HG02798 (cell line): ENCODE data around the gene CDK5RAP2.

Experiments used
- ATAC-seq: cut with Tn5 transposase; IDR thresholded peaks from one replicate; pipeline ENCODE4 v1.9.1; 2021; ENCODE audit warnings: mild to moderate bottlenecking; ENCODE audit not compliant: unreplicated experiment, poor library complexity

The CDK5RAP2 gene

DNA sequence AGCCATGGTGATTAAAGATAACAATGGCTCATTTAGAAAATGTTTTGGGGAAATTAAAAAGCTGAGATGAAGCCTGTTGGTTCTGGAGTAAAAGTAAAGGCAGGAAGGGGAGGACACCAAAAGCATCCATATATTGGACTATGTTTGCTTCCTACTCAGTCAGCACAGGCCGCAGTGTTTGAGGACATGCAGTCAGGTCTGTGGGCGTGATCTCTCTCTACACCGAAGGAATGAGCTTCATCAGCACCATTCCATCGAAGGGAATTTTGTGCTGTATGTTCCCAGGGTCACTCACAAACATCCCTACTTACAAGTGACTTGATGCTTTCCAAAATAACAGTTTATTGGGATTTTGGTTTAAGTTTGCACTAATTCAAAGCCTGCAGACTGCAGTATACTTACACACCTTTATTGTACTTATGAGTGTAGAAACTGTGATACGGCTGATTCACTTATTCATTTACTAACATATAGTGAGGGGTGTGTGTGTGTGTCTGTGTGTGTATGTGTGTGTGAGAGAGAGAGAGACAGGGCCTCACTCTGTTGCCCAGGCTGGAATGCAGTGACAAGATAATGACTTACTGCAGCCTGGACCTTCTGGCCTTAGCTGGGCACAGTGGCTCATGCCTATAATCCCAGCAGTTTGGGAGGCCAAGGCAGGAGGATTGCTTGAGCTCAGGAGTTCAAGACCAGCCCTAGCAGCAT lies 13.4 kb upstream of the CDK5RAP2 start:
- ATAC-seq, result no peak

DNA sequence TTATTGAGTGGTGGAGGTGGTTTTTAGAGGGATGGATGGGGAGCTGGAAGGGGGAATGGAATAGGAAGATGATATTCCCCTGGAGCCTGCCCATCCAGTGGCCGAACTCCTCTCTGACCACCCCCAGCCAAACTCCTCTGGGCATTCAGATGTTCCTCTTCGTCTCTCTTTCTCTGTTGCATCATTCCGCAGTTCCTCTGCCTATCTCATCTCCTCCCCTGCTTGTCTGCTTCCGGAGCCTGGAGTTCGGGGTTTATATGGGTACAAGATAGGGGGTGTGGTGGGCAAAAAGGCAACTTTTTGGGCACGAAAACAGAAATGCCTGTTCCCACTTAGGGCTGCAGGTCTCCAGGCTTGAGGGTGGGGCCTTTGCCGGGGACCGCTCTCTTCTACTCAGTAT lies 12.2 kb upstream of the CDK5RAP2 start:
- no peak for ATAC-seq

DNA sequence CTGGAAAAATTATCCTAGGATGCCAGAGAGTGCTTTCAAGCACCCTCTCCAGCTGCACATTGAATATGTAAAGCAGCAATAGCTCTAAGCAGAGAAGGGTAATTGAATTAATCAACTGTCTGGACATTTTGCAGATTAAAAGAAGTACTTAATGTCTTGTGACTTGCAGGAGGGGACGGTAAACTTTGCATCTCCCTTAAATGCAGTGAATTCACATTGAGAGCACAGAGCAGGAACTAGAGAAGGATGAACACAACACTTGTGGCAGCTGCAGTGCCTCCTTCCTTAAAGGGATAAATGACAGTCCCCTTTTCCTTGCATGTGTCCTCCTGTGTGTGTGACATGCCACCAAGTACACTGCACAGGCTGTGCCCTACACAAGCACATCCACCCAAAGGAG lies 7.4 kb upstream of the CDK5RAP2 start:
- ATAC-seq, result no peak

DNA sequence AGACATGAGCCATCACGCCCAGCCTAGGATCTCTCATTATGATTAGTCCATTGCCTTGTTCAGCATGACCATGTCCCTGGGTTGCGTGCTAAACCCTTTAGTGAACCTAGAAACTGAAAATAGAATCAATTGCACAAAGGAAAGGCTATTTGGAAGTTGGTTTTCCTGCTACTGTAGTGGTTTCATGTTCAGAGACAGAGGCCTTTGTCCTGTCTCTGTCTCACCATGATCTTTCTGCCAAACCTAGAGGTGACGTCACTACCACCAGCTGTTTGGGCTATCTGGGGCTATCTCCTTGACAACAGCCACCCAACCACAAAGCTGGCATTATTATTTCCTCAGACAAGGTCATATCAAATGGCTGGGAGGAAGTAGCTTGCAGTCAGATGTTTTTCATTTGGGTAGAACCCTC lies 4.0 kb upstream of the CDK5RAP2 start:
- peak; percentile 54 for ATAC-seq

DNA sequence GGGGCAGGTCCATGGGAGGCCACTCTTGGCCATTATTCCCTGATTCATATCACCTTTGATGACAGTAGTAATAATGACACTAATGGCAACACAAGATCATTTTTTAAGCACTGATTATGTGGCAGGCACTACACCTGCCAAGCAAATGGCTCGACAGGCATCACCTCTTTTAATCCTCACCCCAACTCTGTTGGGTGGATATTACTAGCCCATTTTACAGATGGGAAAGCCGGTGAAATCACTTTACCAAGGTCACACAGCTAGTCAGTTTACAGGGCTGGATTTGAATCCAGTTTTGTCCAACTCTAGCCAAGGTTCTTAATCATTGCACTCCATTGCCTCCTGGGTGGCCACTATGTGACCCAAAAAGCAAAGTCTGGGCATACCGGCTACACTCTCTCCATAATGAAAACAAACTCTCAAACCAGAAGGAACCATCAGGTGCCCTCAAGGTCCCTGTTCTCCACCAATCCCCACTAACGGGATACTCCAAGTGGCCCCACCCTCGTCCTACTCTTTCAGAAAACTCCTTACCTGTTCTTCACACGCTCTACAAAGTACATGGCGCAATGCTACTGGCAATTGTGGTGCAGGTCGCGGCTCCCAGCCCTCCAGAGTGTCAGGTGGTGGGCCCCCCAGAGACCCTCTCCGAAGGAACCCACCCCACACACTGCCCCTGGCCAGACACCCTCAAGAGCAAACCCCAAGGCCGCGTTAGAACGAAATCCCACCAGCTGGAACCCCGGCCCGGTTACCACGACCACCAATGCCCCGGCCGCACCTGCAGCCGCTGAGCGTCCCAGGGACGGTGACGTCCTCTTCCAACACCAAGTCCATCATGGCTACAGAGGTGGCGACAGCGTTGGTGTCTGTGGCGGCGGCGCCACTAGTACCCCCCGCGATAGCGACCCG lies 572 bp downstream of the CDK5RAP2 start:
- ATAC-seq, result peak; percentile 0

DNA sequence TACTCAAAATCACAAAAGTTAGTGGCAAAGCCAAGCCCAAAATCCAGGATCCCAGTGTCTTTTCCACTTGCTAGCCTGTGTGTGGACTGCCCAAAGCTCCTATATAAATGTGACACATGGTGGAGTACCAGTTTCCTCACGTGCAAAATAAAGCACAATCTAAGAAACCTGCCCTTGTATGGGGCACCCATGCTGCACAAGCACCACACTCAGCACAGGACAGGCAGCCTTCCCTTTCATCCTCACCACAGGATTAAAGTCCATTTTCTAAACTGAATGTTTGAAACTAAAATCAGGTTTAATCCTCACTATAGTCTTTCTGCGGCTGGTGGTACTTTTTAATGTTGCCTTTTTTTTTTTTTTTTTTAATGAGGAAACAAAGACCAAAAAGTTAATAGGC lies 5.5 kb downstream of the CDK5RAP2 start:
- no peak for ATAC-seq

DNA sequence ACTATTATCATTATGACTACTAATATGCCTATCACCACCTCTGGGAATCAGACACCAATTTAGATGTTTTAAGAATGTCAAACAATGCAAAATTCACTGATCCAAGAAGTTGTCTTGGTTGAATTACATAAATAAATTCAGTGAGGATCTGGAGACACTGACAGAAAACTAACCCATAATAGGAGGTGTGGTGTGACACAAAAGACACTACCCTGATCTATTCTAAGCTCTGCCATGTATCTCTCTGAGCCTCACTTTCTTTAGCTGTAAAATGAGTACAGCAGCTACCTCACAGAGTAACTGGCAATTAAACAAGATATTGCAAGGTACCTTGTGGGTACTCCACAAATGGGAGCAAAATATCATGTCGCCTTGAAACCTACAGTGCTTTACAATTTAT lies 7.5 kb downstream of the CDK5RAP2 start:
- ATAC-seq, result no peak

DNA sequence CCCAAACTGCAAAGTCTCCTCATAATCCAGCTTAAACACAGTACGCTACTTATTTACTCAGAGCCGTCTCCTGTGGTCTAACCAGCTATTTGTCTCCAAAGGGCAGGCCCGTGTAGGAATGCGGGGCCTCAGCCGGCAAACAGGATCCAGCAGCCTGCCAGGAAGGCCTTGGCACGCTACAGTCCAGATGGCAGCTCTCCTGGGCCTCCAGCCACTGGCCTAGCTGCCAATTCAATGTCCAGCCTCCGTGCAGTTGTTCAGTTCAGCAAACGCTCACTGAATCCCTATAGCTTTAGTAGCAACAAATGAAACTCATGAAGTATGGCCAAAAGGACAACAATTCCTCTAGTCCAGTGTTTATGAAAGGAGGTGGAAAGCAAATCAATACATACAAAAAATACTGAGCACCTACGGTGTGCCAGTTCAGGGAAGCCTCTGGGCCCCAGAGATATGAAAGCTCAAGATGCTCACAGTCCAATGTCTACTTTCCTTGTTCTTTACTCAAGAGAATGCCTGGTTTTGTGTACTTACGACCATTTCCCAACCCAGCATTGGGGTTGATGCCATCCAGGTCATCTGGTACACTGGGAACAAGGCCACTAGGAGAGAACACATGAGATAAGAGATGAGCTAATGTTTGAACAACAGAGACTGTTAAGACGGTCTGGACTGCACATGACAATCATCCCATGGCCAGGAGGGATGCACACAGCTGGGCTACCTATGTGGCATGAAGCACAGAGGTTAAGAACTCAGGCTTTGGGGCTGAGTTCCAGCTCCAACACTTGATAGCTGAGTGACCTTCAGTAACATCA lies 8.3 kb downstream of the CDK5RAP2 start:
- no peak for ATAC-seq

DNA sequence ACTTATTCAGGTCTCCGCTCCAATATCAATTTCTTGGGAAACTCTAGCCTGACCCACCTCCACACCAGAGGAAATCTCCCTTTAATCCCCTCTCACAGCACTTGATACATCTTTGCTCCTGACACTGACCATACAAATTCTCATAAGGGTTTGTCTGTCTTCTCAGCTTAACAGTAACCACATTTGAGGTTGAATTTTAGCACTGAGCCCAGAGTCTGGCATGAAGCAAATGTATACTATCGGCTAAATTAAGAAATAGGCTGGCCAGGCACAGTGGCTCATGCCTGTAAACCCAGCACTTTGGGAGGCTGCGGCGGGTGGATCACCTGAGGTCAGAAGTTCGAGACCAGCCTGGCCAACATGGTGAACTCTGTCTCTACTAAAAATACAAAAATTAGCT lies 9.7 kb downstream of the CDK5RAP2 start:
- no peak for ATAC-seq

DNA sequence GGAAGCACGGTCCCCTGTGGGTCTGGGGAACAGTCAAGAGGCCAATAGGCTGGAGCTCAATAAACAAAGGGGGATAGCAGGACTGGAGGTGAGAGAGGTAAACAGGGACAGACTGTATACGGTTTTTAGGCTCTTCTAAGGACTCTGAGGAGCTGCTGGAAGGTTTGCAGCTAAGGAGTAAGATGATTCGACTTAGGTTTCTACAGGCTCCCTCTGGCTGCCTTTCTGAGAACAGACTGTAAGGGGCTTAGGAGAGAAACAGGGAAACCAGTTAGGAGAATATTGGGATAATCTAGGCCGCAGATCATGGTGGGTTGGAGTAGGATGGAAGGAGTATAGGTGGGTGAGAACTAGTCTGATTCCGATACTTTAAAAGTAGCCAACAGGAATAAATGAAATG lies 10.4 kb downstream of the CDK5RAP2 start:
- ATAC-seq, result no peak

DNA sequence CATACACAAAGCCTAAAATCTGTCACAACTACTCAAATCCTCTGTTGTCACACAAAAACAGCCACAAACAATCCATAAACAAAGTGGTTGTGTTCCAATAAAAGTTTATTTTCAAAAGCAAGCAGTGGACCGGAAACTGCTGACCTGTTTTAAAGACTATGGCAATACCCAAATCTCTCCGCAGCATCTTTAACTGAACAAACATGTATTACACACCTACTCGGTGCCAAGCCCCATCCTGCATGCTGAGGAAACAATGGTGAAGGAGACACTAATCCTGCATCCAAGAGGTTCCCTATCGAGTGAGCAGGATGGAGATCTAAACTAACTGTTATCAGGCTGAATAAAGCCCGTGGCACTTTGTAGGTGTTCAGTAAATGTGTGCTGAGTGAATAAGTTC lies 11.2 kb downstream of the CDK5RAP2 start:
- ATAC-seq, result no peak

DNA sequence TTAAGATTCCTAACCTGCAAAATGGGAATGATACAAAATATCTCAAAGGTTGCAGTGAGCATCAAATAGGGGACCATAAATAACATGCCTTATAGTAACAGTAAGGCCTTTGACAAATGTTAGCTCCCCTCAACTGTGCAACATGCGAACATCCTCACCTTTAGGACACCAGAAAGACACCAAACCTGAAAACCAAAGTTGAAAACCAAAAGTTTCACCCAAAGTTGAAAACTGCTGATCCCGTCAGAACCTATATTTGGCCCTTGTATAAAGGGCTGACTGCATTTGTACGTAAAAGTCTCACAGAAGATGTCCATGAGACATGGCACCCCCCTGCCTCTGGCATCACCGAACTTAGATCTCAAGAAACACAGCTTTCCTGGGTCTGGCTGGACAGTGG lies 12.1 kb downstream of the CDK5RAP2 start:
- ATAC-seq, result no peak

DNA sequence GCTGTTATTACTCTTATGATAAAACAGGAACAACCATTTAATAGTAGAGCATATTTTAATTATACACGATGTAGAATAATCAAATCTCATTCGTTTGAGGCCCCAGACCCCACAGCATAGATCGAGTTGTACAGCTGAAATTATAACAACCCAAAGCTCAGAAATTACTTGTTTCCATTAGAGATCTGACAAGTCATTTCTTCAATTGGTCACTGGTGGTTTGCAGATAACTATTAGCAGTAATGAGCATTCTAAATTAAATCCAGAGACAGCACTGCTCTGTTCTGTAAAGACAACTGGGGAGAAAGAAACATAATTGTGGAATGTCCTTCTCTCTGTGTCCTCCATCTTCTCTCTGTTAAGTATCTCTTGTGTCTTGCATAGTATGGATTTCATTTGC lies 12.9 kb downstream of the CDK5RAP2 start:
- ATAC-seq, result no peak

DNA sequence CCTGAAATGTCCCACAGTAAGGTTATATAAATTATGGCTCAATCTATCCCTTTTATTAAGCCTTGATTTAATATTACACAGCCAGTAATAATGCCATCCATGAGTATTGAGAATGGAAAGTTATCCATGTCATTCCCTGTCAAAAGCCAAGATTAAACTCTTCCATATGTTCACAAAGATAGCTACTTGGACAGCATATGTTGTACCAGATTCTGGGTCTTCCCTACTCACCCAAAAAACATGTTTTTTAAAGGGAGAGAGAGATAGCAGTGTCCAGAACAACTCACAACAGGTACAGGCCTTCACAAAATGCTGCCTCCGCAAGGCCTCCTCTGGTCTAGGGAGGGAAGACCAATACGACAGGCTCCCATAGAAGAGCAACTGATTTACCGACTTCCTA lies 15.4 kb downstream of the CDK5RAP2 start:
- ATAC-seq, result no peak

DNA sequence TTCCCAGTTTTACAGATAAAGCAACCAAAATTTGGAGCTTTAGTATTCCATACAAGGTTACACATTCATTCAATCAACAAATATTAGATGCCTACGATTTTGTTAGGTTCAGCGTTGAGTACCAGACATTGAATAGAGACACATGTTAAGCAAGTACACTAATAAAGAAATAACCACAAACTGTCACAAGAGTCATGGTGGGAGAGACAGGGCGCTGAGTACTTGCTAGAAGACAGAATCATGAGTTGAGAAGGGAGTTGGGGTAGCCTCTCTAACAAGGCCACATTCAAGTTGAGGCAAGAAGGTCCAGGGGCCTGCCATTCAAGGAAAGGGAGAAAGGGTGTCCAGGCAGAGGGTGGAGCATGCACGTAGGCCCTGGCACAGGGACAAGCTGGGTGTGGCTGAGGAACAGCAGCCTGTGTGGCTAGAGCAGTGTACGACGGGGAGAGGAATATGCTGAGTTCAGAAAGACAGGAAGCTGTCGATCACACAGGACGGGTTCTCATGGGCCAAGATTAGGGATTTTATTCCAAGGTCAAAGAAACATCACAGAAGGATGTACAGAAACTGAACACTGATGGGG lies 17.0 kb downstream of the CDK5RAP2 start:
- ATAC-seq, result no peak

DNA sequence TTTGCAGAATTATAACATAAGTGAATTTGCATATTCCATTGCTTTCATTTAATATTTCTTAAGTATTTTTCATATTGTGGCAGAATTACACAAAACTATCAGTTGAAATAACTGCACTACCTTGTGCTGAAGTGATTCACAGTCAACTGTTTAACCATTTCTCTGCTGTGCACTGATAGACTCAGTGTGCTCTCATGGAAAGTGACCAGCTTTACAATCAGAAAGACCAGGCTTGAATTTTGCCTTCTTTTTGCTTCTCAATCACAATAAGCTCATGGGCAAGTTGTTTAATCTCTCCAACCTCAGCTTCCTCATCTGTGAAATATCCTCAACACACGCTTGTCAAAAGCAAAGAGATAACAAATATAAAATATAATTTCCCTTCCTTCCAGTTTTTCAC lies 18.3 kb downstream of the CDK5RAP2 start:
- no peak for ATAC-seq

DNA sequence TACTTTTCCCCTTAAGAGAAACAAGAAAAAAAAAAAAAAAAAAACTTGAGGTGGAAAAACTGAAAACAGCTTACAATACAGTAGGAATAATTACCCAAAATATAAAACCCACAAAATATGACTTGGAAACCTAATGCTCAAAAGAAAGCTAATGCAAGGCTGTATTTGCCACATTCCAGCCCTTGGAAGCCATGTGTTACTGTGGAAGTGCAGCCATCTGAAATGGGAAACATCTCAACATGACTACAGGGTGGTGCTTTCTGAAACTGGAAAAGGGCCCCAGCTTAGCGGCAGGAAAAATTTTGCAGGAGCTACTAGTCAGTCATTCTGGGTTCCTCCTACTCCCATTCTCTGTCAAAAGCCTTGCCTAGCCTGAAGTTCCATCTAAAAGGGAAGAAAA lies 20.4 kb downstream of the CDK5RAP2 start:
- ATAC-seq, result no peak

DNA sequence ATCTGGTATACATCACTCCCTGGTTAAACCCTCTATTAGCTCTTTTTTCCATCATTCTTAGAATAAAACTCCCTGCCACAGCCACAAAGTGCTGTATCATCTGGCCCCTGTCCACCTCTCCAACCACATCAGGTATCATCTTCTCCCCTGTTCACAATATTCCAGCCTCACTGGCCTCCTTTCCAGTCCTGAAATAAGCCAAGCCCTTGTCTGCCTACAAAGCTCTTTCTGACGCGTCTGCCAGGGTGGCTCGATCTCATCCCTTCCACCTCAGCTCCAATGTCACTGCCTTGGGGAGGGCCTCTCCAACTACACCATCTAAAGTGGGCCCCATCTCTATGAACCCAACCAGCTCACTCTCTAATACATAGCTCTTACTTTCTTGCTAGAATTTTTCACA lies 21.5 kb downstream of the CDK5RAP2 start:
- ATAC-seq, result no peak

DNA sequence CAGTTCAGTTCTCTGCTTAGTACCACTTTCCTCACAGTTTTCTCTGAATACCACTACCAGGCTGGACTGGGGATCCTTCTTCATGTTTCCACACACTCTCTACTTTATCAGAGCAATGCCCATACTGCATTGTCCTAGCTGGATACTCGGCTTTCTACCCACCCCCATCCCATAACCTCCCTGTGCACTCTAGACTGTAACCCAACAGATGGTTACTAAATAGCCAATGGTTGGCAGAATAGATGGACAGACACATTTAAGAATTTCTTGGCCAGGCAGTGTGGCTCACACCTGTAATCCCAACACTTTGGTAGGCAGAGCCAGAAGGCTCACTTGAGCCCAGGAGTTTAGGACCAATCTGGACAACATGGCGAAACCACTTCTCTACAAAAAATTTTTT lies 22.8 kb downstream of the CDK5RAP2 start:
- no peak for ATAC-seq

DNA sequence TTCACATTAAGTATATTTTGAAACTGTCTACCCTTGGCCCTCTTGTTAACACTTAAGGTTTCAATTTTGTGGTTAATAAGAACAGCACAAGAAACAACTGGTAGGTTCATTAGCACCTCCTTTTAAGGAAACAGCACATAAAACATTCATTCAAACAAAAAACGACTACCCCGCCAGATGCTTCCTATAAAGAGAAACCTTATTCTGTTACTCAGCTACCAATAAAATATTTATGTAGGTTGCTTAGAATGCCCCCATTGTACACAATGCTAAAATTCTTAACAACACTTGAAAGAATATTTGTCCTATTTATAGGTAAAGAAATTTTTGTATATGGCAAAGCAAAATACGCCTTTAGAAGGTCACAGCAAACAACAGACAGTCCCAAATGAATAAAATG lies 23.2 kb downstream of the CDK5RAP2 start:
- ATAC-seq, result no peak

DNA sequence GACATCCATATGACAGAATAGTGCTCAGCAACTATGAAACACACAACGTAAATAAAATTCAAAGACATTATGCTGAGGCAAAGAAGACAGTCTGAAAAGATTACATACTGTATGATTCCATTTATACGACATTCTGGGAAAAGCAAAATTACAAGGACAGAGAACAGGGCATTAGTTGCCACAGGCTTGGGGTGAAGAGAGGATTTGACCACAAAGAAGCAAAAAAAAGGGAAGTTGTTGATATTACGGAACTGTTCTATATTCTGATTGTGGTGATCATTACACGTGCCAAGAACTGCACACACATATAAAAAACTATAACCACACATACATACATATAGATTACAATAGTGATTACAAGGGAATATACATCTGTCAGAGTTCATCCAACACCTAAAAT lies 24.1 kb downstream of the CDK5RAP2 start:
- no peak for ATAC-seq
